ENCODE results near the gene EVPL.

DNA sequence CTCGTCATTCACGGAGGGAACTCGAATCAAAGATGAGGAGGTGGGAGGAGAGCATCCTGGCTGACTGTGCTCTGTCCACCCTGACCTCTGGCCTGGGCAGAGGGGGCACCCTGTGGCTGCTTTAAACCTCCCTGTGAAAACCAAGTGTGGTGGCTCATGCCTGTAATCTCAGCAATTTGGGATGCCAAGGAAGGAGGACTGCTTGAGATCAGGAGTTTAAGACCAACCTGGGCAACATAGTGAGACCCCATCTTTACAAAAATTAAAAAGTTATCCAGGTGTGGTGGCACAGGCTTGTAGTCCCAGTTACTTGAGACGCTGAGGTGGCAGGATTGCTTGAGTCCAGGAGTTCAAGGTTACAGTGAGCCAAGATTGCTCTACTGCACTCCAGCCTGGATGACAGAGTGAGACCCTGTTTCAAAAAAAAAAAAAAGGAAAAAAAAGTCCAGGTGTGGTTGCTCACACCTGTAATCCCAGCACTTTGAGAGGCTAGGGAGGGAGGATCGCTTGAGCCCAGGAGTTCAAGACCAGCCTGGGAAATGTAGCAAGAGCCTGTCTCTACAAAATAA, 32.2 kb downstream of the EVPL start:
- TF ChIP-seq SREBF1 (IDR thresholded peaks at IDR 0.05; ENCODE audit: low read length) (no peak), SPI1 (IDR thresholded peaks at IDR 0.05; ENCODE audit: borderline replicate concordance, insufficient read depth, low read depth, low read length) (no peak), POLR2A (IDR thresholded peaks at IDR 0.05; ENCODE audit: low read depth, low read length) (no peak), RAD21 (IDR thresholded peaks at IDR 0.05; ENCODE audit: insufficient read depth, low read depth, low read length) (no peak), MYC (IDR thresholded peaks at IDR 0.05; ENCODE audit: insufficient read depth, insufficient read length, insufficient replicate concordance, low read length, severe bottlenecking) (no peak), POU2F2 (IDR thresholded peaks at IDR 0.05; ENCODE audit: borderline replicate concordance, low read depth, low read length) (no peak), ZNF24 (IDR thresholded peaks at IDR 0.05) (no peak), EED (IDR thresholded peaks at IDR 0.05; ENCODE audit: low read depth) (no peak), NFIC (IDR thresholded peaks at IDR 0.05; ENCODE audit: low read depth, low read length) (no peak), NFYB (IDR thresholded peaks at IDR 0.05; ENCODE audit: insufficient read depth, low read depth, low read length) (no peak)
- TF ChIP-seq, protein P1, sequence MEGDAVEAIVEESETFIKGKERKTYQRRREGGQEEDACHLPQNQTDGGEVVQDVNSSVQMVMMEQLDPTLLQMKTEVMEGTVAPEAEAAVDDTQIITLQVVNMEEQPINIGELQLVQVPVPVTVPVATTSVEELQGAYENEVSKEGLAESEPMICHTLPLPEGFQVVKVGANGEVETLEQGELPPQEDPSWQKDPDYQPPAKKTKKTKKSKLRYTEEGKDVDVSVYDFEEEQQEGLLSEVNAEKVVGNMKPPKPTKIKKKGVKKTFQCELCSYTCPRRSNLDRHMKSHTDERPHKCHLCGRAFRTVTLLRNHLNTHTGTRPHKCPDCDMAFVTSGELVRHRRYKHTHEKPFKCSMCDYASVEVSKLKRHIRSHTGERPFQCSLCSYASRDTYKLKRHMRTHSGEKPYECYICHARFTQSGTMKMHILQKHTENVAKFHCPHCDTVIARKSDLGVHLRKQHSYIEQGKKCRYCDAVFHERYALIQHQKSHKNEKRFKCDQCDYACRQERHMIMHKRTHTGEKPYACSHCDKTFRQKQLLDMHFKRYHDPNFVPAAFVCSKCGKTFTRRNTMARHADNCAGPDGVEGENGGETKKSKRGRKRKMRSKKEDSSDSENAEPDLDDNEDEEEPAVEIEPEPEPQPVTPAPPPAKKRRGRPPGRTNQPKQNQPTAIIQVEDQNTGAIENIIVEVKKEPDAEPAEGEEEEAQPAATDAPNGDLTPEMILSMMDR (IDR thresholded peaks at IDR 0.05 in 2 of 3, conservative IDR thresholded peaks at IDR 0.05 in 1 of 3; ENCODE audit: control insufficient read depth in 2 of 3, extremely low read depth in 1 of 3, insufficient read depth in 1 of 3, low read depth in 3 of 3, low read length in 3 of 3), result no peak
- TF ChIP-seq, protein P2, sequence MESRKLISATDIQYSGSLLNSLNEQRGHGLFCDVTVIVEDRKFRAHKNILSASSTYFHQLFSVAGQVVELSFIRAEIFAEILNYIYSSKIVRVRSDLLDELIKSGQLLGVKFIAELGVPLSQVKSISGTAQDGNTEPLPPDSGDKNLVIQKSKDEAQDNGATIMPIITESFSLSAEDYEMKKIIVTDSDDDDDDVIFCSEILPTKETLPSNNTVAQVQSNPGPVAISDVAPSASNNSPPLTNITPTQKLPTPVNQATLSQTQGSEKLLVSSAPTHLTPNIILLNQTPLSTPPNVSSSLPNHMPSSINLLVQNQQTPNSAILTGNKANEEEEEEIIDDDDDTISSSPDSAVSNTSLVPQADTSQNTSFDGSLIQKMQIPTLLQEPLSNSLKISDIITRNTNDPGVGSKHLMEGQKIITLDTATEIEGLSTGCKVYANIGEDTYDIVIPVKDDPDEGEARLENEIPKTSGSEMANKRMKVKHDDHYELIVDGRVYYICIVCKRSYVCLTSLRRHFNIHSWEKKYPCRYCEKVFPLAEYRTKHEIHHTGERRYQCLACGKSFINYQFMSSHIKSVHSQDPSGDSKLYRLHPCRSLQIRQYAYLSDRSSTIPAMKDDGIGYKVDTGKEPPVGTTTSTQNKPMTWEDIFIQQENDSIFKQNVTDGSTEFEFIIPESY (IDR thresholded peaks at IDR 0.05), result no peak
- TF ChIP-seq, protein P3, sequence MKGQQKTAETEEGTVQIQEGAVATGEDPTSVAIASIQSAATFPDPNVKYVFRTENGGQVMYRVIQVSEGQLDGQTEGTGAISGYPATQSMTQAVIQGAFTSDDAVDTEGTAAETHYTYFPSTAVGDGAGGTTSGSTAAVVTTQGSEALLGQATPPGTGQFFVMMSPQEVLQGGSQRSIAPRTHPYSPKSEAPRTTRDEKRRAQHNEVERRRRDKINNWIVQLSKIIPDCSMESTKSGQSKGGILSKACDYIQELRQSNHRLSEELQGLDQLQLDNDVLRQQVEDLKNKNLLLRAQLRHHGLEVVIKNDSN (IDR thresholded peaks at IDR 0.05; ENCODE audit: borderline replicate concordance, extremely low read length, insufficient read depth, low read depth, low read length), result no peak
- TF ChIP-seq, protein P4, sequence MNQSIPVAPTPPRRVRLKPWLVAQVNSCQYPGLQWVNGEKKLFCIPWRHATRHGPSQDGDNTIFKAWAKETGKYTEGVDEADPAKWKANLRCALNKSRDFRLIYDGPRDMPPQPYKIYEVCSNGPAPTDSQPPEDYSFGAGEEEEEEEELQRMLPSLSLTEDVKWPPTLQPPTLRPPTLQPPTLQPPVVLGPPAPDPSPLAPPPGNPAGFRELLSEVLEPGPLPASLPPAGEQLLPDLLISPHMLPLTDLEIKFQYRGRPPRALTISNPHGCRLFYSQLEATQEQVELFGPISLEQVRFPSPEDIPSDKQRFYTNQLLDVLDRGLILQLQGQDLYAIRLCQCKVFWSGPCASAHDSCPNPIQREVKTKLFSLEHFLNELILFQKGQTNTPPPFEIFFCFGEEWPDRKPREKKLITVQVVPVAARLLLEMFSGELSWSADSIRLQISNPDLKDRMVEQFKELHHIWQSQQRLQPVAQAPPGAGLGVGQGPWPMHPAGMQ (IDR thresholded peaks at IDR 0.05; ENCODE audit: borderline replicate concordance), result no peak

All from GM12878 (cell line).